NK-92 treated with Interleukin-12 subunit alpha and Interleukin-12 subunit beta, amount 100 ng/mL, for 24 hours (cell line): ENCODE results near the gene PALLD.
"Not testable (repeated sequence)": the region's sequence is repeated elsewhere in the genome, so short reads cannot be mapped to it uniquely, and the experiment has no call there.

Source experiments
- DNase-seq: peaks from one replicate; lab custom pipeline; 2025; lab: John Stamatoyannopoulos, UW

The PALLD gene

GRCh38 chr4:168707205-168707604, 210.4 kb downstream of the PALLD start:
- DNase-seq = no peak

DNA sequence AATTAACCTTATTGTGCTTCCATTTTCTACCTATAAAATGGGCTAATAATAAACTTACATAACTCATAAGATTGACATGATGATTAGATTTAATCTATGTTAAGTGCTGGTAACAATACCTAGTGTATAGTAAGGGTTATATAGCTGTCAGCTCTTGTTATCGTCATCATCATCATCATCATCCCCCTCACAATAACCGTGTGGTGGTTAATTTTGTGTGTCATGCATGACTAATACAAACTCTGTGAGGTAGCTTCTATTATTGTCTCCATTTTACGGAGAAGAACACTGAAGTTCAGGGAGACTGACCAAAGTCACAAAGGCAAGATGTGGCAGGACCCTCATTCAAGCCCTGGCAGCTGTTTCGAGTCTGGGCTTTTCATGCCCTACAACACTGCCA, 211.3 kb downstream of the PALLD start:
- DNase-seq = no peak

DNA sequence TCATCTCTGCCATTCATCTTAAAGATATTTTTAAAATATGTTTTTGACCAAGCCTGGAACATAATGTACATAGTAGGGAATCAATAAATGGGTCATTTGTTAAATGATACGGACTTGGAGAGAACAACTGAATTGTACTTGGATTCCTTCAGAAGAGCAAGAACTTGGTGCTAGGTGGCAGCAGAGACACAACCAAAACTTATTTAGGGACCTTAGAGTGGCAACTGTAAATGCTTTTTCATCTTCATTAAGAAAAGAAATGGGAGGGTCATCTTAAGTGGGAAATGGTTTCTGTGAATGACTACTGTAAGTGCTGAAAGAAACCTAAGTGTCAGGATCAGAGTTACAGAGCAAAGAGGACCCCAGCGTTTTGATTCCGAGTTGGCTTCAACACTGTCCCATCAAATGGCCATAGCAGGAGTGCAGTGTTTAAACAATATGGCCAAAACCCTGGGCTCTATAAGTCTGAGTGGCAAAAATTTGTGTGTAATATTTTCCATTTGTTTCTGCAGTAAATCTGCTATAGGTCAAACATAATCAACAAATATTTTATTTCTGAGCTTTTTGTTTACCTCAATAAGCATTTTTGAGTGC, 213.6 kb downstream of the PALLD start:
- DNase-seq = no peak

GRCh38 chr4:168711197-168712140, 214.6 kb downstream of the PALLD start:
- no peak for DNase-seq

DNA sequence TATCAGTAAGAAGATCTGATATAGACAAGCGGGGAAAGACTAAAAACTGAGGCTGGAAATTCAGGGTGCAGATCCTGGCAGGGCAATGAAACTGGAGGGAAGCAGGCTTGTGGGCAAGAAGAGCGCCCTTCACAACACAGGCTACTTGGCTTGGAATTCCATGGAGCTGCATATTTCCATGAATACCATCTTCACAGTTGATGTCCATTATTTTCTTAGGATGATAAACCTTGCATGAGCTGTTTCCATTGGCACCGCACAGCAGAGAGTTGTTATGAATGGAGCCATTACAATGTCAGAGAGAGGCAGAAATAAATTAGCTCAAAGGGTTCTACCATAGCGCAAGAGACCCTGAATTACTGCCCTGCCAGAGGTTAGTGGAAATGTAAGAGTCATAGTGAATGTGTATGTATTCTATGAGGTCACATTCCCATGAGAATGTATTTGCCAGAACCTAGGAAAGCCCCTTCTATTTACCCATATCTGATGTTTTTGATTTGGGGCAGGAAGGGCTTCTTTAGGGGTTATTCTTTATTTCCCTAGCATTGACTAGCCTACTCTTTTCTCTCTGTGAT, 215.6 kb downstream of the PALLD start:
- no peak for DNase-seq

GRCh38 chr4:168713253-168713652, 216.4 kb downstream of the PALLD start:
- DNase-seq = no peak

DNA sequence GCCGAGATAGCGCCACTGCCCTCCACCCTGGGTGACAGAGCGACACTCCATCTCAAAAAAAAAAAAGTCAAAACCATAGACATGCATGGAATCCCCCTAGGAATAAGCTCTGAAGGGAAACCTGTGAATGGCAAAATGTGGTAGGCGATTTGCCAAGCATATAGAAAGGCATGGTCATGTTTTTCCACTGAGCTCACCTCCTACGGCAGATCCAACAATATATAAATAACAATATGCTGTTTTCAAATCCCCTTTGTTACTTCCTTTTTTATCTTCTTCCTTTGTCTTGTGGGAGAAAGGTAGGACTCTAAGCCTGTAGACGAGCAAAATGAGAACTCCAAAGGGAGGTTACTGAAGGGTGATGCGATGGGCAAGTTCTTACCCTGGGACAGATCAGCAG, 219.0 kb downstream of the PALLD start:
- DNase-seq = no peak

DNA sequence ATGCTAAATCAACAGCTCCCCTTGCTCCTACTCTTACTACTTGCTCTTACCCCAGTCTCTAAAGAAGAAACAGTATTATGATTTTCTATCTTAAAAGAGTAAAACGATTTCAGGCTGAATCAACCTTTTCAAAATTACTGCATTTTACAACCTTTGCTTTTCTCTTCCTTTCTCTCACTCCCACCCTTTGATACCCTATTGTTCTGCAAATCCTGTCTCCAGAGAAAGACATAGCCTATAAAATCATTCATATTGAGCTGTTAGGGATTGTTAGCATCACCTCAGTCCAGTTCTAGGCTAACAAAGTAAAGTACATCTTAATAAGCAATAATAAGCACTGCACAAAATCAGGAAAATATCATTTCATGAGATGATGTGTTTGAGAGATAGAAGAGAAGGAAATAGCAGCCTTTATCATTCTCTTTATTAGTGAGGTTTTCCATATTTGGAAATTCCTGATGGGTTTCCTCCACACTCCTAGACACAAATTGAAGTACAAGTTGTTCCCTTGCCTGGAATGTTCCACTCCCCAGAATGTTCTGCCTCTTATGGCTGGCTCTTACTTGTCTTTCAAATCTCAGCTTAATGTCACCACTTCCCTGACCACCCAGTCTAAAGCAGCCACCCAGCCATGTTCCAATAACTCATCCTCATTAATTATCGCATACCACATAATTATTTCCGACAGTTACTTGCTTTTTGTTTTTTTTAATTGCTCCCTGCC, 219.7 kb downstream of the PALLD start:
- no peak for DNase-seq

DNA sequence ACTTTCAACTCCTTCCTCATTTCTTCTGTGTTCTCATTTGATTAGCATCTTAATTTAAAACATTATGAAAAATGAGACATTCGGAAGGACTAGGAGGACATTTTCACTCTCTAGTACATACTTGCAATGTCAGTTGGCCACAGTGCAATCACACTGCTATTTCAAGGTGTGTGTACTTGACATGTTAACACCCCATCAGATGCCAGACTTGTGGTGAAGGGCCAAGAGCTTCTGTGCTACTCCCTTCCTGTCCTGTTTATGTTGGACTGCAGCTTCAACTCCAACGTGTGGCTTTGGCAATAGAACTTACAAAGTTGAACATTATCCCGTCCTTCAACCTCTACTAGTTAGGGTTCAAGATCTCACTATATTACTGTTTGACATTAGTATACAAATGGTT, 221.0 kb downstream of the PALLD start:
- DNase-seq = no peak

GRCh38 chr4:168719725-168720124, 222.9 kb downstream of the PALLD start:
- no peak for DNase-seq

- DNase-seq = no peak
These were observed 223.6 kb downstream of the PALLD start for GRCh38 chr4:168720396-168720900.

DNA sequence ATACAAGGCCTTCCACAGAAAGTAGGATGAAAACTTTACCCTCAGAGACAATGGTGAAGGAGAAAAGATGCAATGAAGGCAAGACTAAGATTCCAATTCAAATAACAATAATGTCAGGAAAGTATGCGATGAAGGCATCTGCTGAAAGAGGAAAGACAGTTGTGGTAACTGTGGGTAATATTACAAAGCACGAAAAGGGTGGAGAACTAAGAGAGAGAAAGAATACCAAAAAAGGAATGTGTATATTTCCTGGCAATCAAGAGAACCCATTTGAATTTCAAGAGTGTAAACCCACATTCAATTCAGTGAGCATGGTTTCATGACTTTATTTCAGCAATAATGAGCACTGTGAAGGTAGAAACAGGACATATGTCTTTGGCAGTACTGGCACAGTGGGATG, 225.5 kb downstream of the PALLD start:
- no peak for DNase-seq

DNA sequence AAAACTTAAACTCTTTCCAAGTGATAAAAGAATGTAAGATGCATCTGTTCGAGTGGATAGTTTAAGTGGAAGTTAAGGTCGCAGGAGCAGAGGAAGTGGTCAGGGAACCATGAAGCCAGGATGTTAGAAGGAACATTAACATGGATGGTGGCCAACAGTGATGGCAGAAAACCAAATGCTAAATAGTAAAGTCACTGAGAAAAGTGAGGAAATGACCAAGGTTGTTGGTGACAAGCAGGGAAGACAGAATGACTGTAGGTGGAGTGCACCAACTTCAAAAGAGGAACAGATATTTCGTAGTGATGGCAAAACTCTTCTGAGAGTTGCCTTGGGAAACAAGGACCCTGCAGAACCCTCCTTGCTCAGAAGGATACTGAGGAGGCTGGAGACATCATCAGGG, 226.2 kb downstream of the PALLD start:
- DNase-seq = no peak

GRCh38 chr4:168723569-168723968, 226.7 kb downstream of the PALLD start:
- no peak for DNase-seq

DNA sequence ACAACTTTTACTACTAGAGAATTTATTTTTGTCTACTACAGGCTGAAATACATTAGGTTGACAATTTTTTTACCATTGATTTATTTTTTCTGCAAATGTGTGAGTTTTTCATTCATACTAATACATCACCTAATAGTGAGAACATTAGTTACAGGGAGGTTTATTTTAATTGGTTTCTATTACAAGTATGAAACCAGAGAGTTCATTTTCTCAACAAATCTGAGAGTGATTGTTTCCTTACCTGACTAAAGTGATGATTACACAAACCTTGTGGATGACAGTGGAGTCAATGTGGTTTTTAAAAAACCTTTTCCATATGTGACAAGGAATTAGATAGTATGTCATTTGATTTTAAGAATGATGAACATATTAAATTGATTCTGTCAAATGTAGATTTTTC, 227.4 kb downstream of the PALLD start:
- no peak for DNase-seq

DNA sequence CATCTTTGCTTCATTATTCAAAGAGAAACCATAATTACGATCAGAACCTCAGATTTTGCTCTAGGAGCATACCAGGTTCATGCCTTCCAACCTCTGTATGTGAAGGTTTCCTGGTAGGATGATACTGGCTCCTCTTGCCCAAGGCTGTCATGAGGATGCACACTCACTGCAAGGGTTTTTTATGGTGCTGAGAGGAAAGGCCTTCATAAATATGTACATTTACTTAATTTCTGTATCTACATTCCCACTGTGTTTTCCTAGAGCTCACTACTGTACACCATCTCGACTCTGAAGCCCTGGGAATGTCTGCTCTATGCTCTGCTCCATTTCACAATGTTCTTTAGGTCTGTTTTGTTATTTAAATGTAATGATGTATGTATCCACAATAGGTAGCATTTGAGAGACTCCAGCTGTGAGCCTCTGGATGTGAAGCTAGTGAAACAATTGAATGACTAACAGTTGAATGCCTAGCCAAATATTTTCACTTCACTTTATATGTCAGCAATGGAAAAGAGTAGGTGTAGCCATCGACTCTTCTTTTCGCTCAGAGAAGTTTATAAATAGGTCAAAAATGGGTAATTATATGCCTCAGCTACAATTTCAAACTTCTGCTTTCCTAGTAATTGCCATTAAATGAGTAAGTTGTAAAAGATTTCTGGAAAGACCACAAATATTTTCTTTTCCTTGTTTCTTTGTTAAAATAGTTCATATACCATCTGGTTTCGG, 228.0 kb downstream of the PALLD start:
- DNase-seq = no peak

DNA sequence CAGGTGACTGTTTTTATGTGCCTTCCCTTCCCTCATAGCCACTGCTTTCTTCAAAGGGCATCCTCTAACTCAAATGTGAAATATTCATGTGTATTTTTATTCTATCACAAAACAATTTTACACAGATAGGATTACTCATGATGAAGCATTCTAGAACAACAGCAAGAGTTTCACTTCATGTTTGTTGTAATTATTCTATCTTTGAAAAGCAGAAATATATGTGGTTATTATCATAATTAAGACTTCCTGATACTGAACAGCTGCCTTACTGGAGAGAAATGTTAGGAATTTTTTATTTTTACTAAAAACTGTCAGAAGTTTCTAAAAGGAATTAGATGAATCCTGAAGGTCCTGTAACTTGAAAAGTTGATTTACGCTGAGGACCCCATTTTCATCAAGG, 229.1 kb downstream of the PALLD start:
- no peak for DNase-seq

DNA sequence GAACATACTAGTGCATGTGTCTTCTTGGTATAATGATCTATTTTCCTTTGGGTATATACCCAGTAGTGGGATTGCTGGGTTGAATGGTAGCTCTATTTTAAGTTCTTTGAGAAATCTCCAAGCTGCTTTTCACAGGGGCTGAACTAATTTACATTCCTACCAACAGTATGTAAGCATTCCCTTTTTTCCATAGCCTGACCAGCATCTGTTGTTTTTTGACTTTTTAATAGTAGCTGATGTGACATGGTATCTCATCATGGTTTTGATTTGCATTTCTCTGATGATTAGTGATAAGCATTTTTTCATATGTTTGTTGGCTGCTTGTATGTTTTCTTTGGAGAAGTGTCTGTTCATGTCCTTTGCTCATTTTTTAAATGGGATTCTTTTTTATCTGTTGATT, 230.3 kb downstream of the PALLD start:
- not testable (repeated sequence) for DNase-seq

DNA sequence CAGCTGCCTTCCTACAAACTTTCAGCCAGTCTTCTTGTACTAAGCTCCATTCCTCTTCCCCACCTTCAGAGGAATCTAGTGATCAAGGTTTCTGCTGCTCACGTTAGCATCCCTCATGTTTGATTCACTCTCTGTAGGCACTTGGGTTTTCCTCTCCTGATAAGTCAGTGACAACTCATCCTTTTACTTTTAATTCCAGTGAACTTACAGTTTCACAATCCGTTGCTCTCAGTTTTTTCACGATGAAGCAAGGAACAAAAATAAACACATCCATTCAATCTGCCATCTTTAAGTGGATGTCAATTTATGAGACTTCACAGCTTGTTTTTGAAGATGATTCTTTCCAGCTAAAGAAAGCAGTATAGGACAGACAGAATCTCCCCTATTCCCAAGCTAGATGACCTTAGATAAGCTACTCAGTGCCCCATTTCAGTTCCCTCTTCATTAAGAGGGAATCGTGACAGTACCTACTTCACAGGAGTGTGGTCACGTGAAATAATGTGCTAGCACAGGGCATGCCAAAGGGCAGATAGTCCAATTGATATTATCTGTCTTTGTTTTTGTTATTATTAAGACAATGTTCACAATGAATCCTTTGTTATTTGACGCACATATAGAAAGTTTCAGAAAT, 234.3 kb downstream of the PALLD start:
- no peak for DNase-seq

DNA sequence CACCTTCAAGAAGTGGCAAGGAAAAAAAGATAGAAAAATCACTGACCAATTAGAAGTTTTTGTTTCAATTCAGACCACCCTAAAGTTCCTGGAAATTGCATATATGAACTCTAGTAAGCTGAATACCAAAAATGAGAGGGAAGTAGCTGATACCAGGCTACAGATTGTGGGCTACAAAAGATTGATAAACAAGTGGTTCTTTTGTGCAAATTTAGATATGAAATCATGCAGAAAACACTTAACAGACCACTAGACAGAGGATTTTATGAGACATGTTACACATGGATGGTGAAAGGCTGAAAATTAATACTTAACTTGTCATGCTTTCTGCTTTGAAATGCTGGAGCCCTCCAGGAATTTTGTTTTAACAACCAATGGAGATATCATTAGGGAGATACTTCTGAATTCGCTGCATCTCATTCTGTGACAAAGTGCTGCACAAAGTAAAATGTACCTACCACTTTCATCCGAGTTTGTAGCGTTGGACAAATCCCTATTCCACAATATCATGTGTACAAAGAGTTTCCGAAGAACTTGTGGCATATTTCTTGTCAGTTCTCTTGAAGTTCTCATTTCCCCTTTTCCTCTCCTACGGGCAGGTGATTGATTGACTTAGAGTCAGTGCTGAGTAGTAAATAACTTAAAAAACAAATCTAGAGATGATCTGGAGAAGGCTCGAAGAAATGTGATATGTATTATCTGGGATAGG, 235.0 kb downstream of the PALLD start:
- no peak for DNase-seq

DNA sequence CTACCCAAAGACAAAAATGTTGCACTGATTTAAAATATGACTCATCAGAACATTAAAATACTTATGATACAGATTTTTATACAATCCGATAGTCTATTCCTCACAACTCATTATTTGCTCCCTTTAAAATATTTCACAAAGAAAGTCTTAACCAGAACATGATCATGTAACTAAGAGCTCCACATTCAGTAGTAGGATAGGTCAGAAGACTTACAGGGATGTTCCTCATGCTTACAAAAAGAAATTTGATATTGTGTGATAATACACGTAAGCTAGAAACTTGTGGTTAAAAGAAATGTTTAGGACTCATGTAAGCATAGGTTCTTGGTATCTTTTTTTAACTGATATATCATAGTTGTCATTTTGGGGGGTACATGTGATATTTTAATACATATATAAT, 235.9 kb downstream of the PALLD start:
- no peak for DNase-seq
